Upper lobe of left lung (tissue), 6 donors: ENCODE results near the gene PIP4K2C. TPM values are rescaled to one million over a fixed set of nuclear protein-coding genes. Genes with fewer than 3 reads are reported as not detected.
"Not testable (repeated sequence)": the region's sequence is repeated elsewhere in the genome, so short reads cannot be mapped to it uniquely, and the experiment has no call there.

ENCODE experiments used
- ATAC-seq, 2 donors: fragments of 200-7000 bp; cut with Tn5 transposase; one replicate each; pipeline ENCODE4 v1.9.1; 2022; ENCODE audit warnings: mild to moderate bottlenecking in 2 of 2, moderate library complexity in 2 of 2; ENCODE audit not compliant: low FRiP score in 2 of 2
- DNase-seq, 2 donors: peaks; one replicate each; pipeline ENCODE4 v3.0.0-alpha.2; 2019 to 2020
- H3K27ac ChIP-seq, 4 donors: fragments of 200-600 bp; sonication (generic); one replicate each; pipeline ENCODE4 v1.5.1; 2016 to 2019
- H3K27me3 ChIP-seq, 4 donors: fragments of 200-600 bp; sonication (generic); one replicate each; pipeline ENCODE4 v1.5.1; 2017 to 2019
- H3K36me3 ChIP-seq, 4 donors: fragments of 200-600 bp; sonication (generic); one replicate each; pipeline ENCODE4 v1.5.1; 2016 to 2019
- H3K4me1 ChIP-seq, 4 donors: fragments of 200-600 bp; sonication (generic); one replicate each; pipeline ENCODE4 v1.5.1; 2018 to 2019
- H3K4me3 ChIP-seq, 4 donors: fragments of 200-600 bp; sonication (generic); one replicate each; pipeline ENCODE4 v1.5.1; 2017 to 2019; ENCODE audit warnings: mild to moderate bottlenecking in 2 of 4, moderate library complexity in 1 of 4
- H3K9me3 ChIP-seq, 4 donors: fragments of 200-600 bp; sonication (generic); one replicate each; pipeline ENCODE4 v1.5.1; 2018 to 2019
- CTCF ChIP-seq, 6 experiments: fragments of 450-650 bp in 4 of 6; fragments of 200-600 bp in 2 of 6; sonication (generic) in 2 of 6; IDR thresholded peaks; one replicate each; pipeline ENCODE4 v1.5.1; 2016 to 2019; ENCODE audit warnings: antibody characterized with exemption in 6 of 6
- EP300 ChIP-seq, 4 donors: sonication (generic); formaldehyde crosslinking; IDR thresholded peaks; one replicate each; pipeline ENCODE4 v1.5.1; 2017; ENCODE audit warnings: antibody characterized with exemption in 4 of 4, control low read depth in 2 of 4
- POLR2A ChIP-seq, 4 donors: fragments of 450-650 bp; IDR thresholded peaks; one replicate each; pipeline ENCODE4 v1.5.1; 2016 to 2017; ENCODE audit warnings: antibody characterized with exemption in 4 of 4, mild to moderate bottlenecking in 2 of 4
- POLR2AphosphoS5 ChIP-seq, 2 donors: sonication (generic); formaldehyde crosslinking; IDR thresholded peaks; one replicate each; pipeline ENCODE4 v1.5.1; 2017; ENCODE audit warnings: antibody characterized with exemption in 2 of 2
- WGBS, 2 donors: methylation state at CpG; one replicate each; pipeline ENCODE4 v1.1.5; 2017 to 2018; 5-methylcytosine and 5-hydroxymethylcytosine counted together
- total RNA-seq, 6 donors: library from RNA; depleted of rRNA in 4 of 6; stranded (reverse); fragments of >200 nt in 4 of 6; gene quantifications; one replicate each; pipeline versions ENCODE4 v1.1.0 to v1.2.1, GENCODE V29; 2016 to 2021
- donor health status: DM: no; HTN: no; CAD: no; lungs with moderate emphysema.
- donor health status: DM: no; HTN: yes; CAD: no; lungs with severe emphysema.

The PIP4K2C gene
- total RNA-seq, 6 donors from 2014 or later, result 13.4 to 56.7 (median 30.7) TPM

- Histone ChIP-seq H3K27ac (no peak overlapping the region), H3K9me3 (no peaks in the 10 kb centered on the region), H3K36me3 (no peaks in the 10 kb centered on the region), H3K27me3 (no peaks in the 10 kb centered on the region), H3K4me1 (no peaks in the 10 kb centered on the region), H3K4me3 (no peak overlapping the region)
- WGBS, 2 donors, result 78 to 83% methylated on average over 7 of the region's 7 CpGs
- ATAC-seq, result no peak
- no peak for DNase-seq
- TF ChIP-seq POLR2A (IDR thresholded peaks at IDR 0.05), result no peak
- TF ChIP-seq POLR2AphosphoS5 (IDR thresholded peaks at IDR 0.05), result no peak
- TF ChIP-seq CTCF (IDR thresholded peaks at IDR 0.05), result no peak
- no peak for TF ChIP-seq EP300 (IDR thresholded peaks at IDR 0.05)
Measured at GRCh38 chr12:57564178-57564740, 26.7 kb upstream of the PIP4K2C start.

GRCh38 chr12:57568838-57569237 is 22.2 kb upstream of the PIP4K2C start:
- no peak for TF ChIP-seq EP300 (IDR thresholded peaks at IDR 0.05)
- TF ChIP-seq POLR2A (IDR thresholded peaks at IDR 0.05), result no peak
- TF ChIP-seq CTCF (IDR thresholded peaks at IDR 0.05), result no peak
- no peak for TF ChIP-seq POLR2AphosphoS5 (IDR thresholded peaks at IDR 0.05)
- DNase-seq (no peak), ATAC-seq (no peak)
- H3K27me3 ChIP-seq, result no peaks in the 10 kb centered on the region
- no peak overlapping the region for H3K4me3 ChIP-seq
- H3K36me3 ChIP-seq, result no peaks in the 10 kb centered on the region
- no peaks in the 10 kb centered on the region for H3K4me1 ChIP-seq
- WGBS, 2 donors, result 68 to 71% methylated on average over 4 to 6 of the region's 6 CpGs
- H3K9me3 ChIP-seq, result no peaks in the 10 kb centered on the region
- no peak overlapping the region for H3K27ac ChIP-seq

- Histone ChIP-seq H3K27ac (no peak overlapping the region), H3K4me3 (no peak overlapping the region), H3K36me3 (no peaks in the 10 kb centered on the region), H3K9me3 (no peaks in the 10 kb centered on the region), H3K27me3 (no peaks in the 10 kb centered on the region), H3K4me1 (no peaks in the 10 kb centered on the region)
- no peak for ATAC-seq
- 89 to 90% methylated on average over 18 of the region's 18 CpGs for WGBS, 2 donors
- TF ChIP-seq POLR2A (IDR thresholded peaks at IDR 0.05) (no peak), CTCF (IDR thresholded peaks at IDR 0.05) (no peak), EP300 (IDR thresholded peaks at IDR 0.05) (no peak), POLR2AphosphoS5 (IDR thresholded peaks at IDR 0.05) (no peak)
- peak in 1 of 2 donors; percentile 70 for DNase-seq
Measured at GRCh38 chr12:57569858-57570257, 21.1 kb upstream of the PIP4K2C start.

- peak in 1 of 2 donors; percentile 52 for DNase-seq
- H3K4me3 ChIP-seq, H3K4me1 ChIP-seq, ATAC-seq, H3K9me3 ChIP-seq, H3K27me3 ChIP-seq, H3K27ac ChIP-seq, H3K36me3 ChIP-seq: not testable (repeated sequence)
- 81 to 82% methylated on average over 13 of the region's 13 CpGs for WGBS, 2 donors
Measured at GRCh38 chr12:57570438-57570837, 20.6 kb upstream of the PIP4K2C start.

- Histone ChIP-seq H3K27me3 (no peaks in the 10 kb centered on the region), H3K4me1 (no peaks in the 10 kb centered on the region), H3K27ac (no peak overlapping the region), H3K9me3 (no peaks in the 10 kb centered on the region), H3K4me3 (no peak overlapping the region), H3K36me3 (no peaks in the 10 kb centered on the region)
- no peak for DNase-seq
- WGBS, 2 donors, result 92 to 93% methylated on average over 12 of the region's 12 CpGs
- TF ChIP-seq CTCF (IDR thresholded peaks at IDR 0.05) (no peak), POLR2A (IDR thresholded peaks at IDR 0.05) (no peak), EP300 (IDR thresholded peaks at IDR 0.05) (no peak), POLR2AphosphoS5 (IDR thresholded peaks at IDR 0.05) (no peak)
- ATAC-seq, result peak in 1 of 2 donors; percentile 28
Measured at GRCh38 chr12:57571926-57572762, 18.8 kb upstream of the PIP4K2C start.
